ENCODE data around the gene TP53I11.
A peak's percentile ranks its signal among the peaks of the same experiment; 100 is the strongest.

TP53I11 gene

DNA sequence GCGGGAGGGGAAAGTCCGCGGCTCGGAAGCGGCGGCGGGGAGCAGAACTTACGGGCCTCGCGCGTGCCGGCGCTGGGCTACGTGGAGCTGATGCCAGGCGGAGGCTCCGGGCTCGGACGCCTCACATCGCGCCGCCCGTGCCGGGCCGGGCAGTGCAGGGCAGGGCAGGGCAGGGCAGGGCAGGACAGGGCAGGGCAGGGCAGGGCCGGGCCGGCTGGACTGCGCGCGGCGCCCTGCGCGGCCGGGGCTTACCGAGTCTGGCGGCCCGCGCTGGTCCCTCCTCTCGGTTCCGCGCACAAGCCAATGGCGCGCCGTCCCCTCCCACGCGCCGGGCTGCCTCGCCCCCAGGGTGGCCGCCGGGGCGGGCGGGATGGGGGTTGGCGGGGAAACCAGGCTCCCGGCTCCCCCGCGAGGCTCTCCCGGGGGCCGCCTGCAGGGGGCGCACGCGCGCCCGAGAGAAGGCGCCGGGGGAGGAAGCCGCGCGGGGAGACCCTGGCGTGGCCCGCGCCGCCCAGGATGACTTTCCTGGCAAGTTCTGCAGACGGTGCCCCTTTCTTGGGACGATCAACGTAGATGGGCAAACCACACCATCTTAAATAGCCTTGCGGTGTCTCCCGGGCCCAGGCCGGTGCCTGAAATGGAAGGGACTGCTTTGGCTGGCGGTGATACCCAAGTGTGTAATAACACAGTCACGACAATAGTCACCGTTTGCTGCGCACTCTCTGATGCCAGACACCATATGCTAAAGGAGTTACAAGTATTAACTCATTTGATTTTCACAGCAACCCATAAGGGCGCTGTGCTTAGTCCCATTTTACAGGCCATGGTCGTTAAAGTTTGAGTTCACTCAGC, at the start of gene TP53I11:
Gene TP53I11, minus strand, starts transcription at position 259 of the 852 bp plus-strand sequence. CDS start 12,548 bp downstream, outside the sequence.
- peak; percentile 65 for DNase-seq

- no peak for DNase-seq
These were observed 48.4 kb upstream of the TP53I11 start for GRCh38 chr11:44999068-44999467.

- DNase-seq: no peak
These were observed 47.4 kb upstream of the TP53I11 start for GRCh38 chr11:44998051-44998450.

DNA sequence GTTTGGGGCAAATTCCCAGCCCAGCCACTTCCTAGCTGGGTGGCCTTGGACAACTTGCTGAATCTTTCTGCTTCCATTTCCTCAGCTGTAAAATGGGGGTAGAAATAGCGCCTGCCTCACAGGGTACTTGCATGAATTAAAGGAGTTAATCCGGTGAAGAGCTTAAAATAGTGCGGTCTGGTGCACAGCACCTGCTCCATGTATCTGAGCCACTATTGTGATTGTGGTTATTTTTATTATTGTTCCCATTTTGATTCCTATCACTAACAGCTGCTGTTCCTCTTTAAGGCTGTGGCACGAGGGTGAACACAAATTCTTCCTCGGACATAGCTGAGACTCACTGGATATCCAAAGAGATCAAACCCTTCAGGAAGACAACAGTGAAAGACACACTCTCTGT, 46.9 kb upstream of the TP53I11 start:
- no peak for DNase-seq

GRCh38 chr11:44994753-44995152, 44.1 kb upstream of the TP53I11 start:
- no peak for DNase-seq

- no peak for DNase-seq
These were observed 43.5 kb upstream of the TP53I11 start for GRCh38 chr11:44993971-44994704.

- DNase-seq: no peak
These were observed 42.1 kb upstream of the TP53I11 start for GRCh38 chr11:44992774-44993173.

DNA sequence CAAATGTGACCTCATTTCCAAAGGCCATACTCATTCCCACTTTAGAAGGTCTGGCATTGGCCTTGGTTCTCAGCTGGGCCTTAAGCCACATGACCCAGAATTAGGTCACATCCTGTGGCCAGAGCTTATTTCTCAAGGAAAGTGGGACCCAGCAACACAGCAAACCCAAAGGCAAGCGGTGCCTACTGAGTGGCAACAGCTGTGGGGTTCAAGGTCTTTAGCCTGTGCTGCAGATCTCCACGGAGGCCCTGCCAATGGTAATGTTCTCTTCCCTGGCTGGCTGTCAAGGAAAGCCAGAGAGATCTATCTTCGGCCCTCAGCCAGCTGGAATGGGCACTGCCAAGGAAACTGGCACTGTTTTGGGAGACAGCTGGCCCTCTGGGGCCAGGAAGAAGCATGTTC, 41.5 kb upstream of the TP53I11 start:
- no peak for DNase-seq

DNA sequence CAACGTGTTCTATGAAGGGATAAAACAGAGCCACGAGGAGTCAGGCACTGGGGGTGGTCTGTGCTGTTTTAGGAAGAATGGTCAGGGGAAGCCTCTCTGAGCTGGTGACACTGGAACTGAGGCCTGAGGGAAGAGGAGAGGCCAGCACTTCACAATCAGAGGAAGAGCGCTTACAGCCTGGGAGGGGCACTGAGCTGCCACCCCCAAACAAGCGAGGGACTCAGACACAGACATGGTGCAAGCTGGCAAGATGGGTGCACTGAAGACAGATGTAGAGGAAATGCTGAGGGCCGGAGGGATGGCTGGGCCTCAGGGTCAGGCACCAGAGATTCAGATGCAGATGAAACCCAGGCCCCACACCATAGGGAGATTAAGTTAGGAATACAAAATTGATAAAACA, 40.0 kb upstream of the TP53I11 start:
- no peak for DNase-seq

GRCh38 chr11:44989831-44990566, 39.3 kb upstream of the TP53I11 start:
- DNase-seq: no peak

DNA sequence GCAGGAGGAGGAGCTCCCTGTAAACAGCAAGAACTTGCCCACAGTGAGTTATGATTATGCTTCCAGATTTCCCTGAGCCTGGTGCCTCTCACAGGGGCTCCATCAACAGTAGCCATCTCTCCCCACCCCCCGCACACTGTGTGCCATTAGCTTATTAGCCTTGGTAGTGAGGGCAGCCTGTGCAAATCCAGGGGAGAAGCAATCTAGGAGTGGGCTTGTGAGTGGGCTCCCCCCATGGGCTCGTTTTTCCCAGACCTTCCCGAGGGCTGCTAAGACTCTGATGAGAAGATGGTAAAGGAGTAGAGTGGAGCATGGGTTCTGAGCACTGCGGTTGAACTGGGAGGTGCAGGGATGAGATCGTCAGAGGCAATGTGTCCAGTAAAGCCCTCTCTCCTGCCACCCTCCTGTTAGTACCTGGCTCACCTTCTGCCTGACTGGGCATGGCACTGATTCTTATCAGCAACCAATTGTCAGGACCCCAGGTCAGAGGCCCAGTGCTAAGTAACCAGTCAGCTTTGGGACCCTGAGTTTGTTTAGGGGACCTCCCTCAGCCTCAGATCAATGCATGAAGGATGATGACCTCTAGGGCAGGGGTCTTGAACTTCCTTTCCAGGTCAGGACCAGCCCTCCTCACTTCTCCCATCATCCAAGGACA, 38.4 kb upstream of the TP53I11 start:
- no peak for DNase-seq

- DNase-seq: no peak
These were observed 37.4 kb upstream of the TP53I11 start for GRCh38 chr11:44988111-44988510.

GRCh38 chr11:44987506-44987905, 36.8 kb upstream of the TP53I11 start:
- DNase-seq: no peak

GRCh38 chr11:44986315-44986714, 35.6 kb upstream of the TP53I11 start:
- no peak for DNase-seq

DNA sequence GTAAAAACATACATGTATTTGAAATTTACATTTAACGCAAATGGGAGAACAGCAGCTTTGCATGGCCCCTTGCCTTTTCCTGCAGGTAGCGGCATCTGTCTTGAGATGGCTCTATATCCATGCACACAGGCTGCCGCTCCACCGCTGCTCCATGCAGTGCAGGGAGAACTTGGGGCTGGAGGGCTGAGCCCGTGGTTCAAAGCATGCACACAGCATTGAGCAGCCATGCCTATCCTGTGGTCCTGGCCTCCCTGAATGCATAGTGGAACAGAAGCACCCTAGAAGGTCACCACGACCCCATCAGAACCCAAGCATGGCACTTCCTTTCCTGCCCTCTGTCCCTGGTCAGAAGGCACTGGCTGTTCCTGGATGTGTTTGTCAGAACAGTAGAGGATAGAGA, 35.0 kb upstream of the TP53I11 start:
- no peak for DNase-seq

DNA sequence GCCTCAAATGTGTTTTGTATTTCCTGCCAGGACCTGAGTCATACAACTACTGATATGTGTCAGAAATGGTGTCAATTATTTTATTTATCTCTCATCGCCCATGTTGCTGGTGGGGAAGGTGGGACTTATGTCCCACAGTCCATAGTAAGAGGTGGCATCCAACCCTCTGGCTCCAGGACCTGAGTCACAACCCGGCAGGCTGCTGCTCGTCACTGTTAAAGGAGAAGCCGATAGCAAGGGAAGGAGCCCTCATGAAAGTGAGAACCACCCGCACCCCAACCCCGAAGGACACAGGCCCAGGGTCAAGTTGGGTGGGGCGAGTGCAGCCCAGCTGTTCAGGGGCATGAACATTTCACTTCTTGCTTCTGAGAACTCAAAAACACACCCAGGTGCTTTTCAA, 33.1 kb upstream of the TP53I11 start:
- no peak for DNase-seq

DNA sequence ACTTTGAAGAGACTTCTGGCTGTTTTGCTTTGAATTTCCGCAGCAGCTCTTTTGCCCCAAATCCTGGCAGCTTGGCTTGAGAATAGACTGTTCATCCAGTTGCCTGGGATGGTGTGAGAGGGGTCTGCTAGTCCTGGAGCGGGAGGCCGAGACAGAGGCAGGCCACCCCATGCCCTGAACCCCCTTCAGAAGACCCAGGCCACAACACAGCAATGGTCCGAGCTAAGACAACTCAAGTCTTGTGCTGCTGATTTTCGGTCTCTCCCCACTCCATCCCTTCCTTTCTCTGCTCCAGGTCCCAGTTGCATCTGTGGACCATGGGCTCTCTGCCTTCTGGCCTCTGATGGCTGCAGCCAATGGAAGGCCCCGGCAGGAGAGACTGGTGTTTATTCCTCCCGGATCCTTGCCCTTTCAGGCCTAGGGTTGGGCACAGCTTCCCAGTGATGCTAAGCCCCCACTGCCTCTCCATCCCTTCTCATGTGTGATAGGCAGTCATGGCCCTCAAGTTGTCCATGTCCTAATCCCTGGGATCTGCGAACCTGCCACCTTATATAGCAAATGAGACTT, 31.9 kb upstream of the TP53I11 start:
- DNase-seq: no peak

DNA sequence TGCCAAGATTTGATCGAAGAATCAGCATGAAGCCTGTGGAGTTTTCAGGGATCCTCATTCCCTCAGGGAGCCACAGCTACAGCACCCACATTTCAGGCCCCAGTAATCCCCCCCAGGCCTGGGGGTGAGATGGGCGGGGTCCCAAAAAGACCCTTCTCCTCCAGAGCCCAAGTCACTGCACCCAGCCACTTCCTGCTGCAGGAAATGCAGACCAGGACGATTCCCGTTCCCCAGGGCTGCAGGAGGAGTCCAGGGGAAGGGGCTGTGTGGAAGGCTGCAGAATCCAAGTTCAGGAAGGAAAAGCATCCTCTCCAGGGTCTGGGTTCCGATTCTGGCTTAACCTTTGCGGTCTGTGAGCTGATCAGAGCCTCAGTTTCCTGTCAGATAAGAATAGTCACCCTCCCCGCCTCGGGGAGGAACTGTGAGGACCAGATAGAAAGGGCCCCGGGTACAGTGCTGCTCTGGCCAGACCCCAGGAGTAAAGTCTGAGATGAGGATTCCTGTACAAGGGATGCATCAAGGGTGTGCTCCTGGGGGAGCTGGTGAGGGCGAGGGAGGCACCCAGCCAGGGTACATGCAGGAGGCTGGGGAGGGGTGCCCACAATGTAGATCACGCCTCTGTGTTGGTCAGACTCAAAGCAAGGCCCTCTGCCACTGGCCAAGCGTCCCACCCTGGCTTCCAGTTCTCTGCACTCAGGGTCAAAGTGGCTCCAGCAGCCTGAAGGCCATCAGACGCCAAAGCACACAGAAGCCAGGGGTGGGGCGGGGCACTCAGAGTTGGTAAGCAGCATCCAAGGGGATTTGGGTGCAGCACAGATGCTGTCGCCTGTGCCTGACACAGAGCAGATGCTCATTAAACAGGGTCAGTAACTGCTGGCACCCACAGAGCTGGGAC, 30.1 kb upstream of the TP53I11 start:
- DNase-seq: no peak

- DNase-seq: no peak
These were observed 29.1 kb upstream of the TP53I11 start for GRCh38 chr11:44979543-44980399.

- DNase-seq: no peak
These were observed 28.3 kb upstream of the TP53I11 start for GRCh38 chr11:44978961-44979331.
